GM21825 (cell line): Measurements from ENCODE around the gene SERF2.

Source experiments
- ATAC-seq: cut with Tn5 transposase; IDR thresholded peaks from one replicate; pipeline ENCODE4 v1.9.1; 2021; ENCODE audit warnings: mild to moderate bottlenecking, moderate library complexity; ENCODE audit not compliant: unreplicated experiment

The SERF2 gene

DNA sequence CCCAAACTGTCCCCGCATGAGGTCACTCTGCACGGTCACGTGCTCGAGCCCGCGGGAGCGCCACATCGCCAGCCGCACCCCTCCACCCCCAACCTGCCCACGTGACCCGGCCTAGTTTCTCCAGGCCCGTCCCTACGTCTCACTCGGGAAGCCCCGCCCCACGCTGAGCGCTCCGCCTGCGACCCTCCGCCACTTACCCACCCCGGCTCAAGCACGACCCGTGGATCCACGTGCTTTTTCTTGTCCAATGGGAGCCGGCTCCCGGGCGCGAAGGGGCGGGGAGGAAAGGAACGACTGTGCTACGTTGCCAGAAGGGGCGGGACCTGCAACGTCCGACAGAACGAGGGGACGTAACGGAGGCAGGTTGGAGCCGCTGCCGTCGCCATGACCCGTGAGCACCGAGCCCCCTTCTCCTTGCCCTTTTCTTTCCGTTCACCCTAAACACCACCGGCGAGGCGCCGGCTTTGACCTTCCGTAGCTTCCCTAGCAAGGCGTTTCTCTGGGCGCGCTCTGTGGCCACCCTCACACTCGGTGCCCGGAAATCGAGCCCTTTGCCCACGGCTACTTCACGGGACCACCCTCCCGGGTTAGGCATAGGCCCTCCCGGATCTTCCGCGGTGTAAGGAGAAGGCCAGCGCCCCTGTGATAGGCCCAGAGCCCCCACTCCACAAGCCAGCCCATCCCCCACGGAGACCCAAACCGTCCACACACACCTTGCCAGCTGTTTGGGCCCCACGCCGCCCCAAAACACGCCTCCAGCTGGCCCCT lies at the start of gene SERF2:
TSS of gene SERF2 (plus strand) at position 328 of the 768 bp plus-strand sequence. CDS start at position 385, 57 bp downstream.
- peak; percentile 79 for ATAC-seq

DNA sequence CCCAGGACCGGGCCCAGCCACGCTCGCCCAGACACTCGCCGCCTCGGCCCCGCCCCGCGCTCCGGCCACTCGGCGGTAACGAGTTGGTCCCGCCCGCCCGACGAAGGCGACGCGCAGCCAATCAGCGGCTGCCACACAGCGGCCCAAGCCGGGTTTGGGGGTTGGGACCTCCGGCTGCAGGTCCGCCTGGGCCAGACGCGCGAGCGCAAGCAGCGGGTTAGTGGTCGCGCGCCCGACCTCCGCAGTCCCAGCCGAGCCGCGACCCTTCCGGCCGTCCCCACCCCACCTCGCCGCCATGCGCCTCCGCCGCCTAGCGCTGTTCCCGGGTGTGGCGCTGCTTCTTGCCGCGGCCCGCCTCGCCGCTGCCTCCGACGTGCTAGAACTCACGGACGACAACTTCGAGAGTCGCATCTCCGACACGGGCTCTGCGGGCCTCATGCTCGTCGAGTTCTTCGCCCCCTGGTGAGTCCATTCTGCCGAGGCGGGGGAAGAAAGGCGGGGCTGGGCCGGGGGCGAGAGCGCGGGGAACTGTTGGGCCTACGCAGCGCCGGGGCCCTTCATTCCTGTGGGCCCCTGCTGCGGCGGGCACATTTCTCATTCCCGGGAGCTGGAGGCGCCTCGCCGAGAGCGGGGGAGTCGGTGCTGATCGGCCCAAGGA lies 45.7 kb upstream of the SERF2 start, which contains the start of gene PDIA3:
TSS of gene PDIA3 (plus strand) at position 194 of the 658 bp plus-strand sequence. CDS start at position 296, 102 bp downstream.
- ATAC-seq, result peak; percentile 71

DNA sequence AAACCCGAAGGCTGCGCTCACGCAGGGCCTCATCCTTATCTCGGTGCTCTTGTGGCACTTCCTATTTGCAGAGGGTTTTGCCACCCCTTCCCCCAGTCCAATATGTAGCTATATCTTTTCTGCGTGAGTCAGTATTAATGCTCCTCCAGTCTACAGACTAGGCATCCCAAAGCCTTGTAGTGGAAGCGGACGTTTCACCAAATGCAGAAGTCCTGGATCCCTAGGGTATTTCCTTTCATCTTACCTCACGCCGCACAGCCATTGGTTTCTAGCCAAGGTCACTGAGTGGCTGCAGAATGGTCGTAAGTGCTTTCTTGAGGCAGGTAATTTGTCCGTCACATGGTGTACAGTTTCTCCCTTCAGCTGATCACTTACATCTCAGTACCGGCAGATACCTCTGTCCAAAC lies 45.2 kb upstream of the SERF2 start:
- peak; percentile 16 for ATAC-seq

DNA sequence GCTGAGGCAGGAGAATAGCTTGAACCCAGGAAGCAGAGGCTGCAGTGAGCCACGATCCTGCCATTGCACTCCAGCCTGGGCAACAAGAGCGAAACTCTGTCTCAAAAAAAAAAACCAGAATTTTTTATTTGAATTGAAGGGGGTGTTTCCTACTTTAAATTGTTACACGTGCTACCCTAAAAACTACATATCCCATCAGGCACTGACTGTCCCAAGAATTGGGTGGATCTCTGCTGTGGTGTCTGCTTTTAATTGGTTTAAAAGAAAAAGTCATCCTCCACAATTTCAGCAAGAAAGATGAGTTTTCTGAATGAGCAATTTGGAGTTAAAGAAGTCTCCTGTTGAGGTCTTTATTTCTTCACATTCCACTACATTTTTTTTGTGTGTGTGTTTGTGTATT lies 43.7 kb upstream of the SERF2 start:
- no peak for ATAC-seq

DNA sequence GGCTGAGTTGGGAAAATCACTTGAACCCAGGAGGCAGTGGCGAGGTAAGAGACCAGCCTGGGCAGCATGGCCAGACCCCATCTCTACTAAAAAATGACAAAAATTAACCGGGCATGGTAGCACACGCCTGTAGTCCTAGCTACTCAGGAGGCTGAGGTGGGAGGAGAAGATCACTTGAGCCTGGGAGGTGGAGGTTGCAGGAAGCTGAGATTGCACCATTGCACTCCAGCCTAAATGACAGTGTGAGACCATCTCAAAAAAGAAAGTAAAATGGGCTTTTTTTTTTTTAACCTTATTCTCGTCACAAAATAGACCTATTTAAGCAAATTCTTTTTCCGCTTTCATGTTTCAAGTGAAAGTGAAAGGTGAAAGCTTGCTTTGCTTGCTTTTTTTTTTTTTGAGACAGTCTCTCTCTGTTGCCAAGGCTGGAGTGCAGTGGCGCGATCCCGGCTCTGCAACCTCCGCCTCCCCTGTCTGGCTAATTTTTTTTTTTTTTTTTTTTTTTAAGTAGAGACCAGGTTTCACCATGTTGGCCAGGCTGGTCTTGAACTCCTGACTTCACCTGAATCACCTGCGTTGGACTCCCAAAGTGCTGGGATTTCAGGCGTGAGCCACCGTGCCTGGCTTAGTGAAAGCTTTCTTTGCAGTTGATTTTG lies 42.3 kb upstream of the SERF2 start:
- peak; percentile 36 for ATAC-seq

DNA sequence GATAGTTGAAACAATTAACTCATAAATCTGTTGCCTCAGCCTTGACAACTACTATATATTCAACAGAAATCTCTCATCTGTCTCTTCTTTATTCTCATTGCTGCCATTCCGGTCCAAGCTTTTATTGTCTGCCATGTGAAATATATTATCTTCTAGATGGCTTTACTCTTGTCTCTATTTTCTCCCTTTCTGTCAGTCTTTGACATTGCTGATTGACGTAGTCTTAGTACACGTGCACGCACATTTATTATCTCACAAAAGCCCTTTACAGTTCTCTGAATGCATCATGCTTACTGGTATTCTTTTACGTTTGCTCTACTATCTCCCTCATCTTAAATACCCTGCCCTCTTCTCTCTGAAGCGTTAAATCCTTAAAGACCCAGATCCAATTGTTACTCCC lies 40.2 kb upstream of the SERF2 start:
- no peak for ATAC-seq

DNA sequence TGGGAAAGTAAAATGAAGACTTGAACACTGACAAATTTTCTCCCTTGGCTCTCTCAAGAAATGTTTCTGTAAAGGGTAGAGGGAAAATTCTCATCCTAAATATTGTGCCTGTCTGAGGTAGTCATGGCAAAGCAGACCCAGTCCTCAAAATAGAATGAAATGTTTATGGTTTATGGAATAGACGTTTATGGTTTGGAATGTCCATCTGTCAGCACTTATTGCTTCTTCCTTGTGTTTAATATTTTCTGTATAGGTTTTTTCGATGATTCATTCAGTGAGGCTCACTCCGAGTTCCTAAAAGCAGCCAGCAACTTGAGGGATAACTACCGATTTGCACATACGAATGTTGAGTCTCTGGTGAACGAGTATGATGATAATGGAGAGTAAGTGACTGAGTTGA lies 29.3 kb upstream of the SERF2 start:
- ATAC-seq, result no peak

DNA sequence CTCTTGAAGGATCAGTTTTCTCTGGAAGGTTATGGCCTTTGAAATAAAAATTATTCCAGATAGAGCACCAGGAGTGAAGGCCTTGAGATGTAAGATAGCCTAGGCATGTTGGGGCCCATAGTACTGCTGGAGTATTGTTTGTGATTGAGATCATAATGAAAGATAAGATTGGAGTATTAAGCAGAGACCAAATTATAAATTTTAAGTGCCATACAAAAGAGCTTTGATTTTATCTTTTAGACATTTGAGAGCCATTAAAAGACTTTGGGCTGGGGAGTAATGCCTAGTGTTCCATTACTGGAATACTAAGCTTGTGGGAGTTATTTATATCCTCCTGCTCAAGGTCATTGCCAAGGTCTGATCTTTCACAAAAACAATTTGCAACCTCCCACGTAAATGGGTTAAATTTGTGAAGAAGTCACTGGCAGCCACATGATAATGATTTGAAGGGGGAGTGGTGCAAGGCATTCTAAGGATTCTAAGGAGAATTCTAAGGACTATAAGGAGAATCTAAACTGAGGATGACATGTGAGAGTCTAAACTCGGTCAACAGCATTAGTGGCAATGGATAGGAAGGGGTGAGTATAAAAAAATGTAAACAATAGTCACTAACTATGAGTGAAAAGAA lies 28.2 kb upstream of the SERF2 start:
- ATAC-seq, result no peak

DNA sequence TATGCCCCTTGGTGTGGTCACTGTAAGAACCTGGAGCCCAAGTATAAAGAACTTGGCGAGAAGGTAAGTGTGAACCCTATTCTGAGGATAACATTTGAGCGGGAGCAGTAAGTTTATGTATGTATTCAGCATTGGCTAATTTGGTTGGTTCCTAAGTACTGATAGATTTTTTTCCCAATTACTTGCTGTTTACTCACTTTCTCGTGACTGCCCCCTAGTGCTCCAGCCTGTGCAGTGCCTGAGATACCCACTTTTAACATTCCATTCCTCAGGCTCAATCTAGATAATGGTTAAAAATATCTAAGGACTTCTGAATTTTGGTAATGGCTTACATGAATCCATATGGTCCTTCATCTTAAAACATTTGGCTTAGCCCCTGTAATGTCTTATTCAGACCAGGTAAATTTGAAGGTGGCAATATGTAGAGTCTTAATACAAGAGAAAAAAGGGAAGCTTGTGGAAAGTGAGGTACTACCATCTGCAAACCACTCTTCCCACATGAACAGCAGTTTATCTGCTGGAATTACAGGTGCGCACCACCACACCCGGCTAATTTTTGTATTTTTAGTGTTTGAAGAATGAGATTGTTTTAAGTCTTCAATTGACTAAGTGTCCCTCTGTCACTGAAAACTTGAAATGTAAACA lies 22.4 kb upstream of the SERF2 start:
- no peak for ATAC-seq

DNA sequence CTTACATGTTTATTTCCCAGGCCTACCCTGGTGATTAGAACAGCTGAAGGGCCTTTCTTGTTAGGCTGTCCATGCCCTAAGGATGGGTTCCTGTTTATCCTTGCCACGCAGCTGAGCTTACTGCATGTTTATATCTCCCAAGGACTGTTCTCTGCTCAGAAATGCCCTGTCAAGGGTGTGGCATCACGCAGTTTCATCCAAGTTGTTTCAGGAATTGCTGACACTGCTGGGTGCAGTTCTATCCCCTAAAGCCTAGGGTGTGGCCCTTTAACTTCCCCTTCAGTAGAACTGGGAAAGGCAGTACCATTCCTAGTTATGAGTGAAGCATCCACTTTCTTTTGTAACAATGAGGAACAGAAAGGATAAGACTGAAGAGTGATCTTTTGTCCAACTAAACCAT lies 20.3 kb upstream of the SERF2 start:
- ATAC-seq, result no peak

DNA sequence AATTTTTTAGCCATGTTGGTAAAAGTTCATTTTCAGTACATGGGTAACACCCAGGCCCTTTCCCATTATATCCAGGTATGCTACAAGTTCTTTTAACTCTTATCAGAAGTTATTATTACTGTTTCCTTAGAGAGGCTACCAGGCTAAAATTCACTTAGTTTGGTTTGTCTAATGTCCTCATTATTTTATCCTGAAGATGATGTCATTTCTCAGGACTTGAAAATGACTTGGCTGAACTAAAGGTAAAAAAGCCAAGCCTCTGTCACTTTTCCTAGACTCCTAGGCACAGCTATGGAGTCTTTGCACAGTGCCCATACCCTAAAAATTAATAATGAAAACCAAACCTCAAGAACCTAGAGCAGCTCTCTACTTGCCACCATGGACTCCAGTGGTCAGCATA lies 19.5 kb upstream of the SERF2 start:
- no peak for ATAC-seq

DNA sequence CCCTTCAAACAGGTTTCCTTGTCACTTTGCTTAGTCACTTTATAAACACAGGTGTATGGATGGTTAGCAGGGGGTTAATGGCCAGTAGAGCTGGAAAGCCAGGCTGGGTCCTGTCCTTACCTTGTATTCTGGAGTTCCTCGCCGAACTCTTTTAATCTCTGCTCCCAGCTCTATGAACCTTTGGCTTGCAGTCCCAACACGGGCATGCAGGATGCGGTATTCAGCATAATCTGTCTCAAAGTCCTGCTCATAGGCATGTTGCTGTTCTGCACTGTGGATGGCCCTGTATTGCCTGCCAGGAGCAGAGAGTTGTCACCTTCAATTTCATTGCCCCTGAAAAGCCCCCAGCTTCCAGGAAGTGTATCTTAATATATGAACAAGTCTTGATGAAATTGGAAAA lies 18.1 kb upstream of the SERF2 start:
- ATAC-seq, result no peak

DNA sequence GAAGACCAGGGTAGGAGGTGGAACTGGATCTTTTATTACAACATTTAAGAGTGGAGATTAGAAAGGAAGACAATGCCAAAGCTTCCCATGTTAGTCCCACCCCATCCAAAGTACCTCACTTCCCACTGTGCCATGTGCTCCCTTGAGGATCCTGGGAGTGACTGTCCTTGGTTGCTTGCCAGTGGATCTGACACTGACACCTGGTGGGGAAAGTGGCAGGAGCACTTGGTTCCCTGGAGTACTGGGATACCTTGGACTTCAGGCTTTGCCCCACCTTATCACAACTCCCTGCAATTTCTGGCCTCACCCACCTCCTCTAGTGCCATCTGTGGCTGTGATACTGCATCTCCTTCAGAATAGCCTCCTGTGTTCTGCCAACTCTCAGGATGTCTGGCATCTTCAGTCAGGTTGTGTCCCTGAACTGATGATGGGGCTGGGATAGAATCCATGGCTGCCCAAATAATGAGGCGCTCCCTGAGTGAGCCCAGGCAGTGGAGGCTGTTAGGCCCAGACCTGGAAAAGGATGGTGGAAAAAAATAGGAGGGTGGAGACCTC lies 16.6 kb upstream of the SERF2 start:
- ATAC-seq, result no peak

DNA sequence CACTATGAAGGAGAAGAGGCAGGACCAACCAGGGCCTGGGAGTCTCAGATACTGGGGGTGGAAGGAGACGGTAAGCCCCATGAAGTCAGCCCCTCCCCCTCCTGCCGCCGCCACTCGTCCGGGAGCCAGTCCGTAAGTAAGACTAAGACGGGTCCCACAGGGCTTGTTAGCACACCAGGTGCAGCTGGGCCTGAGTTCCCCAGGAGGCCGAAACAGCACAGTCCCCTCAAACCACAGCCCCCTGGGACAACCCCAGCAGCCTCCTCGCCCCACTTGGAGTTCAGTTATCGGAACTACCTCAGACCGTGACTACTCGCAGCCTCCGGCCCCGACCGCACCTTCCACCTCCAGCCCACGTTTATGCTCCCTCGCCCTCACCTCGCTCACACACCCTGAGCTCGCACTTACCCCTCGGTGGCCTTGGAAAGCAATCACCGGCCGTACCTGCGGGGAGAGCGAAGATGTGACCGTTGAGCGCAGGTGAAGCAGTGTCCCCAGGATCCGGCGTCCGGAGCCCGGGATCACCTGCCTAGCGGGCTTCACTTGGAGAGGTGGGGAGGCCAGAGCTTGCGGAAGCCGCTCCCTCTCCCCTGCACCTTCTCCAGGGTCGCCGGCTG lies 15.9 kb upstream of the SERF2 start:
- peak; percentile 63 for ATAC-seq

DNA sequence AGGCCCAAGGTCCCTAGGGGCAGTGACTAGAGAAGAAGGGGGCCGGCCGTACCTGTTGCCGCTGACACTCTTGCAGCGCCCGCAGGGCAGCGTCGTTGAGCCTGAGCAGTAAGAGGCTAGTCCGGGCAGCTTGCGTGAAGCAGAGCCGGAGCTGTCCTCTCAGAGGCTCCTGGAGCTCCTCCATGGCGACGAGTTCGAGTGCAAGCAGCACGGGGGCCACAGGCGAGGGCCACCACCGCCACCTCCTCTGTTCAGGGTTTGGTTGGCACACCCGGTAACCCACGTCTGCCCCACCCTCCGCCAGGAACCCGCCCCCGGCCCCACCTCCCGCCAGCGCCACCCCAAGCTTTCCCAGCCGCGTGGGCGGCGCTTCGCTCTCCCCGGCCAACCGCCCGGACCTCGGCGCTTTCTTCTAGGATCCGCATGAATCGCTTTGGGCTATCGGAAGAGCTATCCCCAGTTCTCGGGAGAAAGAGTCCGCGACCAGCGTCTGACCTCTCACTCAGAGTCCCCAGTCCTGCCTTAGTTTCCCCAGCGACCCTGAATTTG lies 15.3 kb upstream of the SERF2 start, which contains the start of gene ELL3:
TSS of gene ELL3 (minus strand) at position 249 of the 549 bp plus-strand sequence. CDS start at position 184, 65 bp downstream.
- ATAC-seq, result peak; percentile 31

DNA sequence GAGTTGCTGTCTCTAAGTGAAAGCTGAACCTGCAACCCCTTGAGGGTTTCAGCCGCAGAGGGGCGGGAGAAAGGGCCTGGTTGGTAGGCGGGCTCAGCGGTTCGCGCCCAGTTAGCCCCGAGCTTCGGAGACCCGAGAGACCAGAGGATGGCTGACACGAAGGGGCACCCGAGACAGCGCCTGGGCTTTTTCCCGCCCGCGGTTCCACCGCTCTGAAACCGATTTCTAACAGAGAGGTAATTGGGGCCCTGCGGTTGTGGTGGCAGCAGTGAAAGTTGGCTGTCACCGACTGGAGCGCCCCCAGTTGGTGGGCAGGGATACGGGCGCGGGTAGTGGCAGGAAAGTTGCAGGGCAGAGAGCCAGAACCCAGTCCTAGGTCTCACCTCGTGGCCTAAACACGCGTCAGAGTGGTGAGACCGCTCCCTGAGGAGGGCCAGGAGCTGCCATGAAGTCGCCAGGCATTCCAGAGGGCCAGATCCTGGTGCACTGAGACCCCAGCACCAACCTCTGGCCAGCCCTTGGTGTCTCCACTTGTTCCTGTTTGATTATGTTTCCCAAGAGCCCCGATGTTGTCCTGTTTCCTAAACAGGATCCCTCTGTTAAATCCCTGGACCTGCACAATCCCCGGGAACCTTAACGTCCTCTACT lies 14.7 kb upstream of the SERF2 start:
- ATAC-seq, result peak; percentile 51

DNA sequence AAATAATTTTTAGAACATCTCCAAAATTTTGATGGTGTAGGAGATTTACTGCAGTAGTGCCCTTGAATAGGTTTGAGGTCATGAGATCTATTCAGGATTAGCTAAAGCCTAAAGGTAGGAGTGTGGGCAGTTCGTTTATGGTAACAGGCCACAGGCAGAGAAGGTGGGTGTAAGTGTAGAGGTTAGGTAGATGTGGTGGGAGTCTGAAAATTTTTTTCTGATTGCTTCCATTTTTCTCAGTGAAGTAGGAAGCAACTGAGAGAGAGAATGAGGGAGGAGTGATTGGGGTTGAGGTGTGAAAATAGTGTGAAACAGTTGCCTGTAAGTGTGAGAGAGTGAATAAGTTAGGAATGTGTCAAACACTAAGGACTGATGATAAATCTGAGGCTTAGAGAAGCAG lies 13.1 kb upstream of the SERF2 start:
- ATAC-seq, result no peak

DNA sequence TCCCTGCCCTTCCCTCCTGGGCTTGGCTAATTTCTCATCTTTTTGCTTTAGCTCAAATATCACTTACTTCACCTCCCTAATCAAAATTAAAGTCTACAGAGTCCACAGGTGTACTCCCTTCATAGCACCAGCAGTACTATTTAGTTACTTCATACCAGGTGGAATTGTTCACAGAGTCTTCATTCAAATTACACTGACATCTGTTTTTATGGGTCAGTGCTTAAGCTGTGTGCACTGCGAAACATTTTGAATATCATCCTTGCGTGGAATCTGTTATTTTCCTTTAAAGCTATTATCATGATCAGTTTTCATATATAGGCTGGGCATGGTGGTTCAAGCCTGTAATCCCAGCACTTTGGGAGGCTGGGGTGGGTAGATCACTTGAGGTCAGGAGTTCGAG lies 2.7 kb upstream of the SERF2 start:
- ATAC-seq, result no peak

DNA sequence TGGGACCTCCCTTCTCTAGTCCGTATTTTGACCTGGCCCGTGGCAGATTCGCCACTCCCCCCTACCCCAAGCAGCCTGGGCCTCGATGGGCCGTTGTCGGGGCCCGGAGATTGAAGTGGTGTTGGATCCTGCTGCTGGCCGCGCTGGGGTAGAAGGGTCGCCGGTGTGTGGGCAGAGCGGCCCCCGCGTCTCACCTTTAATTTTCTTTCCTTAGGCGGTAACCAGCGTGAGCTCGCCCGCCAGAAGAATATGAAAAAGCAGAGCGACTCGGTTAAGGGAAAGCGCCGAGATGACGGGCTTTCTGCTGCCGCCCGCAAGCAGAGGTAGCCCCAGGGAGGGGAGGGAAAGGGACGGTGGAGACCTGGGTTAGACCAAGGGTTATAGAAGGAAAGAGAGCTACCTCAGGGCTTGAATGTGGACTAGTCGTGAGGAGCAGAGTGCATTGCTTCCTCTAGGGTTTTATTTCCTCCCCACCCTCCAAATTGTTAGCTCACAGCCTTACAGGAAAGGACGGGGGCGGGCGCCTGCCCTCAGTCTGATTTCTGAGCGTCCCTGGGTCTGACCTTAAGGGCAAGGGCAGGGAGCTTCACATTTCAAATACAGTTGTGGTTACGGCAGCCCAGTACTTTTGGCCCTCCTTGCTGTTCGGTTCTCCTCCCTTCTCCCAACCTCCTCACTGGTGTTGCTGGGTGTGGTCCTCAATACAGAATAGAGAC lies 799 bp downstream of the SERF2 start:
- no peak for ATAC-seq
